ENCODE data around the gene TIAM1.

DNA sequence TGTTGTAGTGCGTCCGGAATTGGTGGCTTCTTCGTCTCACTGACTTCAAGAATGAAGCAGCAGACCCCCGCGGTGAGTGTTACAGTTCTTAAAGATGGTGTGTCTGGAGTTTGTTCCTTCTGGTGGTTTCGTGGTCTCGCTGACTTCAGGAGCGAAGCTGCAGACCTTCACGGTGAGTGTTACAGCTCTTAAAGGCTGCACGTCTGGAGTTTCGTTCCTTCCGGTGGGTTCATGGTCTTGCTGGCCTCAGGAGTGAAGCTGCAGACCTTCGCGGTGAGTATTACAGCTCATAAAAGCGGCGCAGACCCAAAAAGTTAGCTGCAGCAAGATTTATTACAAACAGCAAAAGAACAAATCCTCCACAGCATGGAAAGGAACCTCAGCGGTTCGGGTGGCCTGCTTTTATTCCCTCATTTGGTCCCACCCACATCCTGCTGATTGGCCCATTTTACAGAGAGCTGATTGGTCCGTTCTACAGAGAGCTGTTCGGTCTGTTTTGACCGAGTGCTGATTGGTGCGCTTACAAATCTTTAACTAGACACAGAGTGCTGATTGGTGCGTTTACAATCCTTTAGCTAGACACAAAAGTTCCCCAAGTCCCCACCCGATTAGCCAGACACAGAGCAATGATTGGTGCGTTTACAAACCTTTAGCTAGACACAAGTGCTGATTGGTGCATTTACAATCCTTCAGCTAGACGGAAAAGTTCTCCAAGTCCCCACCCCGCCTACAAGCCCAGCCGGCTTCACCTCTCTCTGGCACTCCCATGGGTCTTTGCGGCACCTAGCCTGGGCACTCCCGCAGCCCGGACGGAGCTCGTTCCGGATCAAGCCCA, 256.2 kb downstream of the TIAM1 start:
- TF ChIP-seq CTCF (IDR thresholded peaks at IDR 0.05; ENCODE audit: insufficient read depth, low read length, poor library complexity, severe bottlenecking) (no peak), EZH2phosphoT487 (conservative IDR thresholded peaks at IDR 0.05; ENCODE audit: low read length) (no peak)

Data from SU-DHL-6 (cell line).